CD4-positive, alpha-beta T cell treated with Interleukin-15 for 4 hours (primary cell): Measurements from ENCODE around the gene PRELID2.
A peak's percentile ranks its signal among the peaks of the same experiment; 100 is the strongest.
"Not testable (repeated sequence)": the region's sequence is repeated elsewhere in the genome, so short reads cannot be mapped to it uniquely, and the experiment has no call there.

Source experiments
- DNase-seq: peaks from one replicate; pipeline ENCODE4 v3.0.0-alpha.2; 2020; ENCODE audit warnings: low spot score

PRELID2 gene

GRCh38 chr5:145834917-145835847, at the start of gene PRELID2:
Gene PRELID2 (minus strand): TSS chr5:145835342. CDS start chr5:145835251, 91 bp downstream.
- peak; percentile 46 for DNase-seq

- no peak for DNase-seq
These were observed 39.6 kb upstream of the PRELID2 start for GRCh38 chr5:145874765-145875164.

GRCh38 chr5:145872914-145873313, 37.8 kb upstream of the PRELID2 start, which contains the start of gene GRXCR2:
Gene GRXCR2 (minus strand): TSS chr5:145873014. CDS start chr5:145872968, 46 bp downstream.
- DNase-seq = no peak

- no peak for DNase-seq
These were observed 37.3 kb upstream of the PRELID2 start for GRCh38 chr5:145872486-145872885.

GRCh38 chr5:145869753-145870152, 34.6 kb upstream of the PRELID2 start:
- DNase-seq = no peak

GRCh38 chr5:145867806-145868205, 32.7 kb upstream of the PRELID2 start:
- DNase-seq = no peak

GRCh38 chr5:145864432-145864831, 29.3 kb upstream of the PRELID2 start:
- not testable (repeated sequence) for DNase-seq

GRCh38 chr5:145863003-145863402, 27.9 kb upstream of the PRELID2 start:
- no peak for DNase-seq

- no peak for DNase-seq
These were observed 24.8 kb upstream of the PRELID2 start for GRCh38 chr5:145859897-145860296.

- no peak for DNase-seq
These were observed 24.3 kb upstream of the PRELID2 start for GRCh38 chr5:145859453-145859852.

GRCh38 chr5:145858959-145859358, 23.8 kb upstream of the PRELID2 start:
- DNase-seq = no peak

GRCh38 chr5:145856285-145856818, 21.2 kb upstream of the PRELID2 start:
- no peak for DNase-seq

- DNase-seq = no peak
These were observed 20.7 kb upstream of the PRELID2 start for GRCh38 chr5:145855763-145856267.

- no peak for DNase-seq
These were observed 19.6 kb upstream of the PRELID2 start for GRCh38 chr5:145854651-145855258.

GRCh38 chr5:145853781-145854376, 18.7 kb upstream of the PRELID2 start:
- no peak for DNase-seq

GRCh38 chr5:145852990-145853389, 17.8 kb upstream of the PRELID2 start:
- DNase-seq = no peak

GRCh38 chr5:145848854-145849253, 13.7 kb upstream of the PRELID2 start:
- no peak for DNase-seq

- no peak for DNase-seq
These were observed 12.7 kb upstream of the PRELID2 start for GRCh38 chr5:145847499-145848497.

- no peak for DNase-seq
These were observed 10.9 kb upstream of the PRELID2 start for GRCh38 chr5:145846081-145846480.

- no peak for DNase-seq
These were observed 6.2 kb upstream of the PRELID2 start for GRCh38 chr5:145841299-145841698.
